MCF 10A (cell line): ENCODE results near the gene SCAPER. TPM values are rescaled to one million over a fixed set of nuclear protein-coding genes. Genes with fewer than 3 reads are reported as not detected.

Source experiments
- BruUV-seq: library from RNA; stranded (reverse); fragments of 400-500 nt; replicated peaks from 2 replicates; lab custom pipeline; 2021; lab: Mats Ljungman, UMichigan
- CTCF ChIA-PET: fragments of 300-600 bp; sonication (Branson Sonifier 250); formaldehyde crosslinking; extraction: SDS; loops from one replicate; lab custom pipeline; 2021; ENCODE audit warnings: antibody characterized with exemption, inconsistent platforms; lab: Yijun Ruan, JAX
- POLR2A ChIA-PET: fragments of 300-600, 350-650 bp; sonication (Branson Sonifier 250); formaldehyde crosslinking; extraction: SDS; loops from one replicate; lab custom pipeline; 2020; ENCODE audit warnings: antibody characterized with exemption, inconsistent platforms; lab: Yijun Ruan, JAX
- DNase-seq: peaks from one replicate; pipeline ENCODE4 v3.0.0-alpha.2; 2018; ENCODE audit not compliant: unreplicated experiment
- H3K27ac Mint-ChIP-seq: one replicate; pipeline ENCODE4 v1.8.0; 2022; ENCODE audit warnings: mild to moderate bottlenecking, low read depth, mixed read lengths; ENCODE audit not compliant: unreplicated experiment
- H3K27me3 Mint-ChIP-seq: one replicate; pipeline ENCODE4 v1.8.0; 2022; ENCODE audit warnings: mixed read lengths; ENCODE audit not compliant: insufficient read depth, unreplicated experiment
- H3K36me3 Mint-ChIP-seq: one replicate; pipeline ENCODE4 v1.8.0; 2022; ENCODE audit warnings: mild to moderate bottlenecking, moderate library complexity, mixed read lengths; ENCODE audit not compliant: insufficient read depth, unreplicated experiment
- H3K4me1 Mint-ChIP-seq: one replicate; pipeline ENCODE4 v1.8.0; 2022; ENCODE audit warnings: mixed read lengths; ENCODE audit not compliant: insufficient read depth, unreplicated experiment
- H3K4me3 Mint-ChIP-seq: one replicate; pipeline ENCODE4 v1.8.0; 2022; ENCODE audit warnings: mild to moderate bottlenecking, moderate library complexity, mixed read lengths; ENCODE audit not compliant: unreplicated experiment
- H3K9me3 Mint-ChIP-seq: one replicate; pipeline ENCODE4 v1.8.0; 2022; ENCODE audit warnings: mixed read lengths; ENCODE audit not compliant: unreplicated experiment
- CTCF ChIP-seq: fragments of 200-600 bp; IDR thresholded peaks from one replicate; pipeline ENCODE4 v1.8.0; 2022; ENCODE audit warnings: antibody characterized with exemption, mild to moderate bottlenecking; ENCODE audit not compliant: unreplicated experiment
- intact Hi-C: fragments of 100-400 bp; cut with micrococcal nuclease; formaldehyde crosslinking; loops from 2 replicates; pipeline ENCODE4 v1.14.1; 2022
- total RNA-seq: library from RNA; stranded (reverse); gene quantifications from 2 replicates; pipeline ENCODE4 v1.2.3, GENCODE V29; 2022

Gene SCAPER
- total RNA-seq, 1 experiment from 2014 or later = 9.5 TPM

GRCh38 chr15:76349301-76350070, 555.7 kb downstream of the SCAPER start:
- ChIA-PET POLR2A (interaction anchor here (0.6 to 1.0 kb wide), 4 partner anchors 9 to 1390 kb away, joined by 3 to 5 read pairs (median 4); no protein-coding TSS in a partner anchor), CTCF (interaction anchor here (0.7 to 1.0 kb wide), 2 partner anchors 21 to 56 kb away, joined by 3 to 4 read pairs; no protein-coding TSS in a partner anchor)
- TF ChIP-seq CTCF = no peak
- DNase-seq = no peak
- BruUV-seq = no TSS peak
- Mint-ChIP-seq H3K27me3 (peaks cover 13% of the 10 kb centered on the region), H3K4me3 (no peak overlapping the region), H3K36me3 (peaks cover 11% of the 10 kb centered on the region), H3K4me1 (peaks cover 5% of the 10 kb centered on the region), H3K27ac (no peak overlapping the region), H3K9me3 (no peaks in the 10 kb centered on the region)
- intact Hi-C loops = no loop called here

DNA sequence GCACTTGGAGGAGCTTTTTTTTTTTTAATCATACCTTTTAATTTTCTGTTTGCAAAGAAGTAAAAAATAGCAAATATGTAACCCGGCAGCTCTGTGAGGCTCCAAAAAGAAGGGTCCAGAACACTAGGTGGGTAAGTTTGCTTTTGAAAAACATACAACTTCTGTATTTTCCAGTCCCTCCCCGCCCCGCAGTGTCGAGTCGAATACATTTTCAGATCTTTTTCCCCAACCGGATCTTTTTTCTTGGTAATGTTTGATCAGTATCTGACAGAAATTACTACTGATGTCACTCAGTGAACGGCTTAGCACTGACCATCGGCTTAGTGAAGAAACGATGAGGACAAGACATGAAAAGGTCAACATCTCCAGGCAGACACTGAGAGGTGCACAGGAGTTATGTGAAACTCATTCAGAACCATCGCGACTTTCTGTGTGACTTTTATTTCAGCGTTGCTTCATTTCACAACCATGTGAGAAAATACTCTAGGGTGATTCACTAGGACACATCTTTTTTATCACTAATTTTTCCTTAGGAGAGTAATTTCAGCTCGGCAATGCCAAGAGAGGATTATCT, 557.6 kb downstream of the SCAPER start:
- no peak for DNase-seq
- H3K36me3 Mint-ChIP-seq = peaks cover 16% of the 10 kb centered on the region
- H3K4me1 Mint-ChIP-seq = peaks cover 5% of the 10 kb centered on the region
- CTCF ChIA-PET = interaction anchor here (0.6 kb wide), 2 partner anchors 28 to 469 kb away, joined by 3 to 4 read pairs; no protein-coding TSS in a partner anchor
- no TSS peak for BruUV-seq
- POLR2A ChIA-PET = no interaction called here
- no peak overlapping the region for H3K27ac Mint-ChIP-seq
- H3K4me3 Mint-ChIP-seq = no peak overlapping the region
- H3K27me3 Mint-ChIP-seq = peaks cover 13% of the 10 kb centered on the region
- intact Hi-C loops = no loop called here
- no peak for TF ChIP-seq CTCF
- no peaks in the 10 kb centered on the region for H3K9me3 Mint-ChIP-seq

- H3K4me1 Mint-ChIP-seq = peaks cover 5% of the 10 kb centered on the region
- intact Hi-C loops = no loop called here
- peaks cover 16% of the 10 kb centered on the region for H3K27me3 Mint-ChIP-seq
- CTCF ChIA-PET = interaction anchor here (0.6 kb wide), 2 partner anchors 29 to 470 kb away, joined by 3 to 4 read pairs; no protein-coding TSS in a partner anchor
- no peak overlapping the region for H3K4me3 Mint-ChIP-seq
- no TSS peak for BruUV-seq
- H3K9me3 Mint-ChIP-seq = no peaks in the 10 kb centered on the region
- peaks cover 10% of the 10 kb centered on the region for H3K36me3 Mint-ChIP-seq
- POLR2A ChIA-PET = no interaction called here
- DNase-seq = no peak
- no peak overlapping the region for H3K27ac Mint-ChIP-seq
- no peak for TF ChIP-seq CTCF
Measured at GRCh38 chr15:76346669-76347481, 558.3 kb downstream of the SCAPER start.
